ENCODE results near the gene RALGAPA1. TPM values are rescaled to one million over a fixed set of nuclear protein-coding genes. Genes with fewer than 3 reads are reported as not detected.

RALGAPA1 gene
- total and polyA plus RNA-seq, 2 of the 13 experiments (the other 11 are each of a cell fraction or from before 2014, with no cell fraction given): 65.0 to 89.2 TPM

DNA sequence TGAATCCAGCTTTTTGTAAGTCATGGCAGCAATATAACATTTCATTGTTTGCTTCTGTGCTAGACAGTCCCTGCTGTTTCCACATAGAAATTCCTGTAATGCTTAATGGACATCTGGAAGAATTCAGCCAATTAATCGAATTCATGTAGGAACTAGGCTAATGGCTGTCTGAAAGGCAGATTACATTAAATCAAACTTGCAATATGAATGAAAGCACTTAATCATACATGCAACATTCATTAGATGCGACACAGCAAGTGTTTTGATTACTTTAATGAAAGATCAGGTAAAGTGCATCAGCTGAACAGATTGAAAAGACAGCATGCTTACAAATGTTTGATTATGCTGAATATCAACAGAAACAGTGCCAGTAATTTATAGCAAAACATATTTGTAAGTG lies 299.2 kb downstream of the RALGAPA1 start:
- BruUV-seq (replicated peaks): no TSS peak
- POLR2A ChIA-PET: no interaction called here
- Histone ChIP-seq H3K4me3 (replicated peaks in 1 of 3; ENCODE audit: insufficient read depth in 1 of 3, low read depth in 2 of 3, low read length in 3 of 3) (no peak overlapping the region), H2AFZ (ENCODE audit: low read length) (no peak overlapping the region), H4K20me1 (ENCODE audit: insufficient read depth, low read length) (no peaks in the 10 kb centered on the region), H3K4me1 (ENCODE audit: insufficient read depth, low read length) (peaks cover 1% of the 10 kb centered on the region), H3K4me2 (ENCODE audit: low read depth, low read length) (no peak overlapping the region), H3K27ac (ENCODE audit: extremely low read length, insufficient read depth, low read length) (no peak overlapping the region), H3K9ac (ENCODE audit: insufficient read depth, low read depth, low read length) (no peak overlapping the region), H3K27me3 (ENCODE audit: control insufficient read depth in 1 of 2, insufficient read depth in 2 of 2, low read length in 2 of 2) (0 out of 5 replicates have a peak, but pooled peaks cover 0 to 3% of the 10 kb centered on the region in 2 experiments), H3K36me3 (replicated peaks in 1 of 2; ENCODE audit: control insufficient read depth in 1 of 2, insufficient read depth in 2 of 2, low read length in 2 of 2) (no peaks in the 10 kb centered on the region), H3K79me2 (ENCODE audit: insufficient read depth, low read length) (no peaks in the 10 kb centered on the region), H3K9me3 (ENCODE audit: low read length) (no peaks in the 10 kb centered on the region)
- WGBS (ENCODE audit: low lambda C conversion rate): 30% methylated on average over 2 of the region's 2 CpGs
- no peak for FAIRE-seq
- no peak for TF ChIP-seq ZBTB21 (CRISPR knock-in tag; IDR thresholded peaks at IDR 0.05)
- TF ChIP-seq TCF7 (IDR thresholded peaks at IDR 0.05; ENCODE audit: low read depth): no peak
- no peak for TF ChIP-seq ZNF839 (CRISPR knock-in tag; IDR thresholded peaks at IDR 0.05; ENCODE audit: borderline replicate concordance)
- TF ChIP-seq MXD4 (CRISPR knock-in tag; IDR thresholded peaks at IDR 0.05): no peak
- TF ChIP-seq BATF2 (CRISPR knock-in tag; IDR thresholded peaks at IDR 0.05): no peak
- no peak for TF ChIP-seq DZIP1 (CRISPR knock-in tag; IDR thresholded peaks at IDR 0.05)
- TF ChIP-seq NONO (IDR thresholded peaks at IDR 0.05): no peak
- no peak for TF ChIP-seq NONO (CRISPR knock-in tag; conservative IDR thresholded peaks at IDR 0.05)
- no peak for TF ChIP-seq PITX1 (CRISPR knock-in tag; IDR thresholded peaks at IDR 0.05)
- CTCF ChIA-PET (ENCODE audit: low intra/inter-chr PET ratio, low total read pairs): no interaction called here
- intact Hi-C loops (cut with micrococcal nuclease; ENCODE audit: unreplicated experiment): no loop called here
- no peak for ATAC-seq
- DNase-seq (ENCODE audit: low spot score): no peak
- in situ Hi-C loops (cut with HindIII; ENCODE audit: extremely low pct_ligation_motif_present, low pct_unique_long_range_greater_than_20kb): no loop called here
